GM18861 (cell line): ENCODE data around the gene SH3TC1.

ENCODE experiments used
- ATAC-seq: cut with Tn5 transposase; IDR thresholded peaks from one replicate; pipeline ENCODE4 v1.9.1; 2021; ENCODE audit not compliant: unreplicated experiment

The SH3TC1 gene

DNA sequence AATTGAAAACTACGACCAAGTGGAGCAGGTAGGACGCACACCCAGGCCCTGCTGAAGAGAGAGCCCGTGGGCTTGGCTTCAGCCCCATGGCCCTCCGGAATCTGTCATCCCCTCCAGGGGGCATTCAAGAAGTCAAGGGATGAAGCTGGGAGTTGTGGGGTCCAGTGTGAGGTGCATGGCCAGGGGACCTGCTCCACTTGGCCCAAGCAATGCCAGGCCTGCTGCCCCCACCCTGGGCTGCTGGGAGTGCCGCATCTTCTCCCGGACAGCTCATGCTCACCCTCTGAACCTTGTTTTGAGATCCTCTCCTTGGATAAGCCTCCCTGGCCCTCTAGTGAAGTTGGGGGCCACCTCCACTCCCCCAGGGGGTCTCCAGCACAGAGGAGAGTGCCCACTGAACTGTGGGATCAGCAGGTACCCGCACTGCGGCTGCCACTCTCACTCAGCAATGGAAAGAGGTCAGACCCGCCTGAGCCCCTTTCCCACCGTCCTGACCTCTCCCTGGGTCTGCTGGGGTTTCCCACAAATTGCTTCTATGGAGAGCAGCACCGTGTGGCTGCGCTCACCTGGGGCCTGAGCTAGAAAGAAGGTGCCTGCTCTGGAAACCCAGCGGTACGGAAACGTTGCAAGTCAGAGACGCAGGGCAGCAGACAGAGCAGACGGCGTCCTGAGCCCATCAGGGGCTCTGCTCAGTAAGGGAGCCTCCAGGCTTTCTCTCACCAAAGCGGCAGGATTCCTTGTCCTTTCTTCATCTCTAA lies 35.5 kb upstream of the SH3TC1 start:
- ATAC-seq = no peak

DNA sequence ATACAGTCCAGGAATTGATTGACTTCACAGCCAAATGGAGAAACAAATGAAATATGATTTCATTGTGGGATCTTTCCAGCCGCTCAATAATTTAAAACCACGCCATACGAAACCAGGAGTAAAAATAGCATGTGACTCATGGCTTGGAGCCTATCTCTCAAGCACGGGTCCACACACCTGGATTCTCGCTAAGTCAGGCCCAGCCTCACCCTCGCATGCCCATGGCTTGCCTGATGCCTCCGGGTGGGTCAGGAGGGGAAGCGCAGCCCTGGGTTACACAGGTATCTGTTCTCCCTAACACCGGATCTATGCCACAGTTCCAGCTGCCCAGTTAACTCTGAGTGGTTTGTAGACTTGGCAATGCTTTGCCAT lies 34.9 kb upstream of the SH3TC1 start:
- ATAC-seq = no peak

DNA sequence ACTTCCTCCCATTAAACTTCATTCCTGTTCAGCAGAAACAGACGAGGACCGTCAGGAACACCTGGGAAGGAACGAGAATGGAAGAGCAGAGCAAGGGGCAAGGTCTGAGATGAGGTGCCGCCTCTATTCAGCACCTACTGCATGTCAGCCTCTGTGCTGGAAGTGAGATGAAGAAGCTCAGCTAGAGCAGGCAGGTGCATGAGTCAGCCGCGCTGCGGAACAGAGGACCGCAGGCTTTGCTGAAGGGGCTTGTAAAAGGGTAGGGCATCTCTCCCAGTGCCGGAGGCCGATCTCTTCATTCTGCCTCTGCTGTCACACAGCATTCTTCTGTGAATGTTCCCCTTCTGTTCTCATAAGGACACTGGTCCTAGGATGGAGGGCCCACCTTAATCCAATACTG lies 34.4 kb upstream of the SH3TC1 start:
- no peak for ATAC-seq

DNA sequence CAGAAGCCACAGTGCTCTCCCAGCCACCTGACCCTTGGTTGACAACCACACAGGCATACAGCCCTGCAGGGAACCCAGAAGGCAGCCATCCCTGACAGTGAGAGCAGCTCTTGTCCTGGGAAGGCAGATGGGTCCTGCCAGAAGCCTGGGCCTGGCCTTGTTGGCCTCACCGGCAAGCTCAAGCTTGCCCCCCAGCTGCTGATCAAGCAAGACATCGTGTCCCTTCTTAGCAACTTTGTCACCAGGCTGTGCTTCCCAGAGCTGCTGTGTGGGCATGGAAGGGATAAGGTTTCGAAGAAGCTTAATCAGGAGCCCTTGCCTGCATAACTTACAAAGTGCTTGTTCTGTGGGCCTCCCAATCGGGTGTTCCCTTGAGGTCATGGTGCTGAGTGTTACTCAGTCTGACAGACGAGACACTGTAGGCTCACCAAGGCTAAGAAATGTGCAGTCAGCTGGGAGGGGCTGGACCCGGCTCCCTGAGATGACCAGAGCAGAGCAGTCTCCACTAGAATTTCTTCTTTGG lies 33.7 kb upstream of the SH3TC1 start:
- ATAC-seq = no peak

DNA sequence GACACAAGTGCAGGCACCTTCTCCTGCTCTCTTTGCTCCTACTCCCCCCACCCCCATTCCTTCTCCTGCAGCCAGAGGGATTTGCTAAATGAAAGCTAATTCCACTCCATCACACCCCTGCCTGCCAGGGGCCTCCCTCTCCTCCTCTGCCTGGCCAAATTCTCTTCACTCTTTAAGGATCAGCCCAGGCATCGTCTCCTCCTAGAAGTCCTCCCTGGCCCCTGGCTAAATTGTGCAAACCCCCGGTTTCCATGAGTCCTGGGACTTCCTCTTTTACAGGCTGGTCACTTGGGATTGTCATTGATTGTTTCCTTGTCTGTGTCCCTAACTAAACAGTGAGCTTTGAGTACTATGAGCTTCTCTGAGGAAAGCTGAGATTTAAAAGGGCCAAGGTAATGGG lies 31.8 kb upstream of the SH3TC1 start:
- ATAC-seq = no peak

DNA sequence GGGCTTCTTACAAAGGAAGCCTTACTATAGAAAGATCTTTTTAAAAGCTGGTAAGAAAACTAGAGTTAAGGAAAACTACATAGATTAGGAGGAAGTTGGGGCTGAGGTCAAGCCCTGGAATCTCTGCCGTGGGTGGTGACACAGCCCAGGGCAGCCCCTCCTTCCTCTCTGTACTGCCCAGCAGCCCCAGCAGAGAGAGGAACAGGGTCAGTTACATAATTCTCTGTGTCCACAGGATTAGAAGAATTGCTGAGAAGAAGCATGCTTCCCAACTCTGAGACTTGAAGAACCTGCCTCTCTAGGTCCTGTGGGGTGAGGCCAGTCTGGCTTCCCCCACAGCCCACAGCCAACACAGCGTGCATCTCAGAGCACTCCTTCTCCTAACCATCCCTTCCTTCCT lies 31.3 kb upstream of the SH3TC1 start:
- ATAC-seq = no peak

DNA sequence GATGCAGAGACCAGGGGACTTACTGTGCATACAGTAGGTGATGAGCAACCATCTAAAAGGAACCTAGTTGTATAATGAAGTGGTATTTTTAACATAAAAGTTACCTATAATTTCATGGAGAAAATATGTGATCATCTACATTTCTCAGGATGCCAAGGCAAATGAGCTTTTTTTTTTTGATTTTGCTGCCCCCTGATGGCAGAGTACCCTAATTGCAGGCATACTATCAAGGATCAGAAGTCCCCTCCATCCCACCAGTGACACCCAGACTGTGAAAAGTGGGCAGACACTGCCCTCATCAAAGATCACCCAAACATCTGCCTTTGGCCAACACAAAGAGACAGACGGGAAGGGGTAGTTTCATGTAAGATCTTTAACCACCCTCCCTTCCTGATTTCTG lies 30.9 kb upstream of the SH3TC1 start:
- no peak for ATAC-seq

DNA sequence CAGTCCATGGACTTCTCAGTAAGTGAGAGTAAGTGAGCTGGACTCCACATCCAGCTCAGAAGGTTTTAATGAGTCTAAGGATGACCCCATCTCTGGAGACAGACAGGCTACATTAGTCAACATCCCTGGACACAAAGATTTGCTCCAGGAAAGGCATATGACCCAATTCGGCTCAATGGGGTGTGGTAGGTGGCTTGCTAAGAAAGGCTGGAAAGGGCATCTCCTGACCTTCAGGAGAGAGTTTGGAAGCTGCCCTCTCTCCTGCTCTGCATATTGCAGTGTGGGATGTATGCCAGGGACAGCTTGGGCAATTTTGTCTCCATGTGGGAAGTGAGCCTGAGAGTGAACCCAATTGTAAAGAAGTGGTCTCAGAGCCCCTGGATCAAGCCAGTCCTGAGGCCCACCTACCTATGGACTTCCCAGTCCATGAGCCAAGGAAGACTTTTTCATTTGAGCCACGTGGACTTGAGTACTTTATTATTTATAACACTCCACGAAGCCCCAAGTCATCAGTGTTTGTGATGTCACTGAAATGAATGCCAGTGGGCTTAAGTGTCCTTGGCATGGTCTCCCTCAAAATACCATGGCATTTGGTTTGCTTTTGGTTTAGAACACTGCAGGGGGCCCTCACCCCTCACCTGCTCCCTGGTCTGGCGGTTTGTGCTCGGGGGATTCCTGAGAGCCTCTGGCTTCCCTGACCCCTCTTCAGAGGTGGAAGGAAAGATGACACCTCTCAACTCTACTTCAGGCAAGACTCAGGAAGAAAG lies 30.1 kb upstream of the SH3TC1 start:
- ATAC-seq = no peak

DNA sequence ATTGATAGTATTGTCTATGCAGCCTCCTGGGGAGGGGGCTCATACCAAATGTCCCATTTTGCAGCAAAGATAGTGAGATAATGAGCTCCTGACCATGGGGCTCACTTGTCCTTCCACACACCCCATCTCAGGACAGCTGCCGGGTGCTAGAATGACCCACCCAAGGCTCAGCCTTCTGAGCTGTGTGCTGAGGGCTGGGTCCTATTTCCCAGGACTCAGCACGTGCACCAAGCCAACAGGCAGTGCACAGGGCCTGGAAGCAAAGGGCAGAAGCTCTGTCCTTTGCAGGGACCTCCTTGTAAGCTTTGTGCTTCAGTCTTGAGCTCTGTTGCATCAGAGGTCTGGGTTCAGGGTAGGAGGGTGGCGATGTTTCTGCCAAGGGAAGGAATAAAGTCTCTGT lies 29.3 kb upstream of the SH3TC1 start:
- ATAC-seq = no peak

DNA sequence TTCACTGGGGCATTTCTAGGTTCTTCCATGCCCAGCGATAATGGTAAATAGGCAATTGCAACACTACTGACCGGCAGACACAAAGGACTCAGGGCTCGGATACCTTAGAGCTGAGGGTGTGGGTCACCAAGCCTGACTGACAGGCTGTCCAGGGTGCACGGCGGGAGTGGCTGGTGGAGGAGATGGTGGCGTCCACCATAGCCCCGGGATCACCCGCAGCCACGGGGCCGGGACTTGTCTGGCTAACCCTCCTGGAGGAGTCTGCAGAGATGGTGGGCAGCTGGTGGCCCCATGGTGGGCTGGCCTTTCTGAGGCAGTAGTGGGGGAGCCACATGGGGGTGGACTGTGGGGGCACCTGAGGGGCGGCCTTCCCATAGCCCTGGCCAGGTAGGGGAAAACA lies 28.7 kb upstream of the SH3TC1 start:
- no peak for ATAC-seq

DNA sequence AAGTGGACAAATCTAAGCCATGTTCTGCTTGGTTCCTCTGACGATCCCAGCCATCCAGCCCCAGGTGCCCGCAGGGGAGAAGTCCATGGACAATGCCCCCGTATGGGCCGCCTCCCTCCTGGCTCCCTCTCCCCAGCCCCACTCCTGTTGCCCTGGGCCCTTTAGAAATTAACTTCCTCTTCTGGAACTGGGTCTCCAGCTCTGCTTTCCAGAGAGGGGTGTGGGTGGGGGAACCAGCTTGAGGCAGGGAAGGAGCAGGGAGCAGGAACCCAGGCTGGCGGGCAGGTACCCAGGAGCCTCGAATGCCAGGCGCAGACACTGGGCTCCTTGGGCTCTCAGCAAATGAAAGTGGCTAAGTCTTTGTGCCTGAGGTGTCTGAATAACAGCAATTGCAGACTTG lies 27.8 kb upstream of the SH3TC1 start:
- ATAC-seq = no peak

DNA sequence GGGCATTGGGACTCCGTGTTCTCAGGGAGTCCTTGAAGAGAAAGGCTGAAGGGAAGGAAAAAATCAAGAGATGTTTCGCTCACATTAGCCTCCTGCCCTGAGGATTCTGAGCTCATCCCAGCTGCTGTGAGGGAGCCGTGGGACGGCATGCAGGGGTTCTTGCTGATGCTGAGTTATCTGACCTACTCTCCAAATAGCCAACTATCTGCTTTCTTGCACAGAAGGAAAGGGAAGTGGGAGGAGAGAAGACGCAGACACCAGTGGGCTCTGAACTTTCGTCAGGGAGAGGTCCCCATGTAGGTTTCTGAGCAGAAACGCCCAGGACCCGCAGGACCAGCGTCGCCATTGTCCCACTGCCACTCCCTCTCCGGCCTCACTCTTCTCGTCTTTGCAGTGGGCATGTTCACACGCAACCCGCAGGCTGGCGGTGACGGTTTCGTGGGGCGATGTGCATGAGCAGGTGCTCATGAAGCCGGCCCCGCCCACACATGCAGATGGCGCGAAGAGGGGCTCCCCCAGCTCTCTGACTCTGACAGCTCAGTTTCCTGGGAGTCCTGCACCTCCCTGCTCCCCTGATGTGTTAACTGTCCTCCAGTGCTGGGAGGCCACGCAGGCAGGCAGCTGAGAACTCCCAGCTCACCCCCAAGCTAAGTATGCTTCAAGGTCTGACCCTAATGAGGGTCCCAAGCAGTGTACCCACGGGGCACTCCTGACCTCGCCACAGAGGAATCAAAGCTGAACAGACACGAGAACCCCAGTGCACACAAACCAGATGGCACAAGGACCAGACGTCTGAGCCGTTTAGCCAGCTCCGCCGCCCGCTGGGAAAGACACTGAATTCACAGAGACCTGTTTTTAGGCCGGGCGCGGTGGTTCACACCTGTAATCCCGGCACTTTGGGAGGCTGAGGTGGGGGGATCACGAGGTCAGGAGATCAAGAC lies 26.8 kb upstream of the SH3TC1 start:
- ATAC-seq = peak; percentile 66

DNA sequence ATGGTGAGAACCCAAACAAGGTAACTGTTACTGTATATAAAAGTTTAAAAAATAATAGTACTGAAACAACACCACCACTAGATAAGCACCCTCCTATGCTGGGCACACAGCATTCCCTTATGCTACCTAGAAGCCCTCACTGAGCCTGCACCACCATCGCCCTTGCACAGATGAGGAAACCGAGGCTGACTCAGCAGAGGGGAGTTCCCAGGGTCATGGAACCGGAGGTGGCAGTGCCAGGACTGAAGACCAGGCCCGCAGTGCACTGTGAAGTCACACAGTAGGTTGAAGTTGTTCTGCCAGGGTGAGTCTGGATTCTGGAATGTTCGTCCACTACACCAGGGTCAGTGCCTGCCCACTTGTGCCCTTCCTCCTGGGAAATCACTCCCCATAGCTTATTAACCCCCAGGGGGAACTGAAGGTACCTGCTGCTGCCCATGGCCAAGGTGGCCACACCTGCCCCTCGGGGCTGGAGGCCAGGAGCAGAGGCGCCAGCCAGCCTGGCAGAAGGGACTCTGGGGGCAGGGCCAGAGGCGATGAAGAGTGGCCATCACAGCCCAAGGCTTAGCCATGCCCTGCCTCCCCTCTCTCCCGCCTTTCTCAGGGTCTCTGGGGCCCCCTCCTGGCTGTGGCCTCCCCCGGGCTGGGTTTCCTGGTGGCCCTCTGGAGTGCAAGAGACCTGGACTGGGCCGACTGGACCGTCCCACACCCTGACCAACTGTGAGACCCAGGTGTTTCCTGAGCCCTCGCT lies 25.4 kb upstream of the SH3TC1 start:
- ATAC-seq = no peak

DNA sequence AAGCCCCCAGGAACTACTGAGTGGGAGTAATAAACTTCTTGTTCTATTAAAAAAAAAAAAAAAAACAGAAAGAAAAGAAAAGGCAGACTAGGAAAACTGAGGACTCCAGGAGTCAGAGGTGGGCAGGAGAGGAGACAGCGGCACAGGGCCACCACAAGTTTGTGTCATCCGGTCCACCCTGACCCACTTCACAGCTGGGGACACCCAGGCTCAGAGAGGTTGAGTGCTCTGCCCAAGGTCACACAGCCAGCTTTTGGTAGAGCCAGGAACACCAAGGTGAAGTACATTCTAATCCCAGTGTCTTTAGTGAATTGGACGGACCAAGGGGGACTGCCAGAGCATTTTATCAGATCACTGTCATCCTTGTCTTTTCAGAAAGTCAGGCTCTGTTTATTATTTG lies 24.1 kb upstream of the SH3TC1 start:
- no peak for ATAC-seq

DNA sequence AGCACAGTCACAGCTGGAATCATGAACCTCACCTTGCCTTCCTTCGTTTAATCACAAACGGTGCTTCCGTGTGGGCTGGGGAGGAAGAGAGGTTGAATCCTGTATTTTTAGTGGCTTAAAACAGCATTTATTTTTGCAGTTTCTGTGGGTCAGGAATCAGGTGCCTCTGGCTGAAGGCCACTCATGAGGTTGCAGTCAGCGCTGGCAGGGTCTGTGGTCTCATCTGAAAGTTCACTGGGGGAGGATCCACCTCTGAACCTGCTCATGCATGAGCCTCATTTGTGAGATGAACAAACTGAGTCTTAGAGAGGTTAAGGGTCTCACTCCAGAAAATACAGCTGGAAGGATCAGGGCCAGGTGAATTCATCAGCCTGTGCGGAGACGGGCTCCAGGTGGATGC lies 23.4 kb upstream of the SH3TC1 start:
- ATAC-seq = no peak

DNA sequence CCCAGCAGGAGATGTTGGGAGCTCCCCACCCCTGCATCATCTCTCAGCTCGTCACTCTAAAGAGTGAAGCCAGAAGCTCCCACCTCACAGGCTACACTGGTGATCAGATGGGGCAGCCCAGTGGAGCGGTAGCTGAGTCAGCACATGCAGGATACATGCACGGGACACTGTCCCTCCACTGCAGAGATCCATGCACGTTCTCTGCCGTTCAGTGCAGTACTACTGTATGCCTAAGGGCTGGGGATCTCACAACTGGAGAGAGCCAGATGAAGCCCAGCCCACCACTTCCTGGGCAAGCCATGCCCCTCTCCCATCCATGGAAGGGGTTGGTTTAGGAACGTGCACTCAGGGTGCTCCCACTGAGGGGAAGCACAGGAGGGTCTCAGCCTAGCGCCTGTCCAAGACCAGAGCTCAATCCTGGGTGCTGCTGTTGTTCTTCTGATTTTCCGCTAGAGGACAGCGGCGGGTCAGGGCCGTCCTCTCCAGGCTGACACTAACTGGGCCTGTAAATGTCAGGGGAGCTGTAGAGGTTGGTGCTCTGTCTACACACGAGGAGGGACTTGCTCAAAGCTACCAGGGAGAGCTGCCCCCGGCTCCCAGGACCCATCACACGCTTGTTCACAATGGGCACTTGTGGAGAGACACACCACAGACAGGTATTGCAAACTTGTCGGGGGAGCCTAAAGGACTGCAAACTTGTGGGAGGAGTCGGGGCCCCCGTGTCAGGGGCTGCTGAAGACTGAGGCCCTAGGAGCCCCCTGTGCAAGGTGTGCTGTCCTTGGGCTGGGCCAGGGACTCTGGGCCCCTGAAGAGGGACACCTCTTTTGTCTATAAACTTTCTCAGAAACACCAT lies 22.3 kb upstream of the SH3TC1 start:
- peak; percentile 62 for ATAC-seq

DNA sequence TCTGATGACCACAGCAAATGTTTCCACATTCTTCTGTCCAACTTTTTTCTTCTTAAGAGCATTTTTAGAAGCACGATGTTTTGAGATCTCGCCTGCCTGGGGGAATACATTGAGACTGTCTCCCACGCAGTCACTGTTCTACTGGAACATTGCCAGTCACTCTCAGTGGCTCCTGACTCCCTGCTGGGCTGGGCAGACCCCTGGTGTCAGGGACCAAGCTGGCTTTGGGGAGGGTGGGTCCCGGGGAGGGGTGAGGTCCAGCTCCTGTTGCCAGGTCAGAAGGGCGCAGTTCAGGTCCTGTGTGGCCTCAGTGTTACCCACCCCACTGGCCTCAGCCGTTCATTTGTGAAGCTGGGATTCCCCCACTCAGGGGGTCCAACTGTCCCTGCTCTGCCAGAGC lies 21.5 kb upstream of the SH3TC1 start:
- ATAC-seq = no peak

DNA sequence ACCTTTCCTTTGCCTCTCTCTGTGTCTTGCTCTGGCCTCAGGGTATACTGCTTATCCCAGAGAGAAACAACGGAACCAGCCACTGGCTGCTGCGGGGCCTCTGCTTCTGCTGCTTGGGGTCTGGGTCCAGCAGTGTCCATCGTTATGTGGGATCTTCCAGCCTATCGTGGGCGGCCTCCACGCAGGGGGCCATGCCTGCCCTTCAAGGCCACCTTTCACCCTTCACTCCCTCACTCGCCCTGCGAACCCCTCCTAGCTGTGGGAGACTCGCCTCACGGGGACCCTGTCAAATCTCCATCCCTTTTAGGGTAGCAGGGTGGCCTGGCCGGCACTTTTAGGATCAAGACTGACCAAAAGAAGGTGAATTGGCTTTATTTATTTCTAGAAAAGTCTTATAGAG lies 21.1 kb upstream of the SH3TC1 start:
- no peak for ATAC-seq

DNA sequence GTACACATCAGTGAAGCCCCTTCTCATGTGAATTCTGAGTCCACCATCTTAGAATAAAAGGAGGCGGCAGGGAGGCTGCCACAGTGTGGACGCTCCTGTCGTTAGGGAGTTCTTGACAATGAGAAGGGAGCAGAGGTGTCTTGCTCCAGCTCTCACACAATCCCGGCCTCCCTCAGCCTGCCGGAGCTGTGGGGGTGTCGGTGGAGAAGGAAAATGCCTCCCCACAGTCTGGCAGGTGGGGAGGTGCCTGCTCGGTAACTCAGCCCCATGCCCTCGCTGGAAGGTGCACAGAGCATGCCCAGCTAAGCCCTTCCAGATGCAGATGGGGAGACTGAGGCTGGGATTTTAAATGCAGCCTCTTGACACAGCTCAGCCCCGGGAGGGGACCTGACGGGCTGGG lies 20.0 kb upstream of the SH3TC1 start:
- ATAC-seq = no peak

DNA sequence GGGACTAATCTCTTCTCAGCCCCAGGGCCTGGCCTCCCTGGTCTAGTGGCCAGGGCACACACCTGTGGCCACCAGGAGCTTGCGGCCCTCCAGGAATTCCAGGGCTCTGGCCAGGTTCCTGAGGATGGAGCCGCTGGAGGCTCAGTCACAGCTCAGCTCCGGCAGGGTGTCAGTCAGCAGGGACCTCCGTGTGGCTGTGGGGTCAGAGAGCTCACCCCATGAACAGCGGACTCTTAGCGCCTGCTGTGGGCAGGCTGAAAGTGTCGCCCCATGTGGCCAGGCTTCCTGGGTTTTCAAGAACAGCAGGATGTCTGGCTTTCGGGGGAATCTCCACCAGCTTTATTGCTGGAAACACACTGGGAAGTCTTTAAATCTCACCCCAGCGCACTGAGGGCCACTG lies 19.3 kb upstream of the SH3TC1 start:
- no peak for ATAC-seq
